ENCODE results near the gene TBCA.

Gene TBCA

GRCh38 chr5:77641397-77641943 is 134.7 kb downstream of the TBCA start:
- DNase-seq: no peak

All from NCI-H1694 treated with DMSO at 0.1 percent for 48 hours (cell line).